Liver (tissue), 9 donors: ENCODE measurements around the gene APRT. TPM values are rescaled to one million over a fixed set of nuclear protein-coding genes. Genes with fewer than 3 reads are reported as not detected.

Experiments used
- DNase-seq: peaks from one replicate; pipeline ENCODE4 v3.0.0-alpha.2; 2017; ENCODE audit warnings: low spot score
- H3K27ac ChIP-seq, 2 donors: one replicate each; pipeline ENCODE4 v1.7.0; 2013; ENCODE audit warnings: inconsistent platforms in 2 of 2, low read length in 2 of 2, control low read depth in 1 of 2, low read depth in 1 of 2, mild to moderate bottlenecking in 1 of 2
- H3K27me3 ChIP-seq, 4 donors: one replicate each; pipeline versions ENCODE4 v1.6.1 to v1.7.0; 2013; ENCODE audit warnings: low read length in 3 of 4, inconsistent platforms in 1 of 4, mild to moderate bottlenecking in 1 of 4, moderate library complexity in 1 of 4; ENCODE audit not compliant: control insufficient read depth in 4 of 4, insufficient read depth in 4 of 4
- H3K36me3 ChIP-seq, 4 donors: one replicate each; pipeline versions ENCODE4 v1.6.1 to v1.7.0; 2013; ENCODE audit warnings: low read length in 3 of 4, mild to moderate bottlenecking in 3 of 4, low read depth in 1 of 4, moderate library complexity in 1 of 4; ENCODE audit not compliant: control insufficient read depth in 4 of 4, insufficient read depth in 3 of 4
- H3K4me1 ChIP-seq, 4 donors: one replicate each; pipeline versions ENCODE4 v1.6.1 to v1.7.0; 2013; ENCODE audit warnings: low read length in 3 of 4, mild to moderate bottlenecking in 3 of 4, moderate library complexity in 1 of 4; ENCODE audit not compliant: control insufficient read depth in 4 of 4, insufficient read depth in 4 of 4
- H3K4me3 ChIP-seq, 3 donors: one replicate each; pipeline versions ENCODE4 v1.6.1 to v1.7.0; 2013; ENCODE audit warnings: low read length in 3 of 3, control low read depth in 1 of 3, low read depth in 1 of 3, mild to moderate bottlenecking in 1 of 3
- H3K9ac ChIP-seq, 2 donors: one replicate each; pipeline ENCODE4 v1.7.0; 2013; ENCODE audit warnings: low read length in 2 of 2, mild to moderate bottlenecking in 2 of 2, moderate library complexity in 2 of 2, control low read depth in 1 of 2, low read depth in 1 of 2
- H3K9me3 ChIP-seq, 4 donors: one replicate each; pipeline versions ENCODE4 v1.6.1 to v1.7.0; 2013; ENCODE audit warnings: low read length in 3 of 4; ENCODE audit not compliant: control insufficient read depth in 4 of 4
- EGR1 ChIP-seq, 2 donors: IDR thresholded peaks; 2 replicates each; pipeline ENCODE4 v1.6.1; 2016 to 2018; ENCODE audit warnings: antibody characterized with exemption in 2 of 2, low read depth in 2 of 2
- FOXA2 ChIP-seq: IDR thresholded peaks from 2 replicates; pipeline ENCODE4 v1.6.1; 2016; ENCODE audit warnings: antibody characterized with exemption
- GABPA ChIP-seq, 2 donors: IDR thresholded peaks in 1 of 2; conservative IDR thresholded peaks in 1 of 2; 2 replicates each; pipeline ENCODE4 v1.6.1; 2016; ENCODE audit warnings: antibody characterized with exemption in 2 of 2, mild to moderate bottlenecking in 1 of 2, moderate library complexity in 1 of 2
- HNF4A ChIP-seq, 2 donors: conservative IDR thresholded peaks; 2 replicates each; pipeline ENCODE4 v1.6.1; 2016; ENCODE audit warnings: antibody characterized with exemption in 2 of 2, mild to moderate bottlenecking in 2 of 2
- HNF4G ChIP-seq: IDR thresholded peaks from 2 replicates; pipeline ENCODE4 v1.6.1; 2016; ENCODE audit warnings: antibody characterized with exemption
- JUND ChIP-seq, 2 donors: IDR thresholded peaks; 2 replicates each; pipeline ENCODE4 v1.6.1; 2016; ENCODE audit warnings: antibody characterized with exemption in 2 of 2
- NR2F2 ChIP-seq: IDR thresholded peaks from 2 replicates; pipeline ENCODE4 v1.6.1; 2016; ENCODE audit warnings: antibody characterized with exemption
- RAD21 ChIP-seq, 2 donors: IDR thresholded peaks; 2 replicates each; pipeline ENCODE4 v1.6.1; 2016; ENCODE audit warnings: antibody characterized with exemption in 2 of 2, mild to moderate bottlenecking in 2 of 2
- YY1 ChIP-seq: IDR thresholded peaks from 2 replicates; pipeline ENCODE4 v1.6.1; 2016; ENCODE audit warnings: antibody characterized with exemption, mild to moderate bottlenecking
- ZBTB33 ChIP-seq: IDR thresholded peaks from 2 replicates; pipeline ENCODE4 v1.6.1; 2016; ENCODE audit warnings: antibody characterized with exemption
- WGBS: extraction: QIAGEN DNeasy Blood & Tissue Kit; methylation state at CpG from one replicate; pipeline ENCODE4 v1.1.7; 2013; 5-methylcytosine and 5-hydroxymethylcytosine counted together
- polyA plus RNA-seq, 2 donors: library from polyadenylated mRNA; stranded (reverse) in 1 of 2; unstranded in 1 of 2; fragments of 200-250 nt in 1 of 2; fragments of >200 nt in 1 of 2; fragmentation: Nextera tagmentation in 1 of 2; extraction: Ambion mirVana in 1 of 2; gene quantifications; one replicate each; pipeline versions ENCODE4 v1.2.1 to v1.2.3, GENCODE V29; 2013 to 2015
- total RNA-seq, 2 donors: library from RNA; depleted of rRNA; stranded (reverse); fragments of >200 nt; gene quantifications; one replicate each; pipeline ENCODE4 v1.2.3, GENCODE V29; 2014
- TF ChIP-seq, protein P1 (sequence below): IDR thresholded peaks from 2 replicates; pipeline ENCODE4 v1.6.1; 2016; ENCODE audit warnings: antibody characterized with exemption, mild to moderate bottlenecking
- TF ChIP-seq, protein P2 (sequence below): fragments of 150-350 bp; IDR thresholded peaks from 2 replicates; pipeline ENCODE4 v1.5.1; 2017; ENCODE audit warnings: improper control_type of control experiment, low read depth, low read length; ENCODE audit not compliant: missing input control
- TF ChIP-seq, protein P3 (sequence below): IDR thresholded peaks from 2 replicates; pipeline ENCODE4 v1.6.1; 2016; ENCODE audit warnings: antibody characterized with exemption
- donor health status: healthy.
- donor health status: healthy.
- donor health status: healthy.
- donor health status: healthy.
- donor health status: healthy.

Gene APRT
- total and polyA plus RNA-seq, 4 donors: 27.9 to 160 (median 94.4) TPM

- TF ChIP-seq, protein P1, sequence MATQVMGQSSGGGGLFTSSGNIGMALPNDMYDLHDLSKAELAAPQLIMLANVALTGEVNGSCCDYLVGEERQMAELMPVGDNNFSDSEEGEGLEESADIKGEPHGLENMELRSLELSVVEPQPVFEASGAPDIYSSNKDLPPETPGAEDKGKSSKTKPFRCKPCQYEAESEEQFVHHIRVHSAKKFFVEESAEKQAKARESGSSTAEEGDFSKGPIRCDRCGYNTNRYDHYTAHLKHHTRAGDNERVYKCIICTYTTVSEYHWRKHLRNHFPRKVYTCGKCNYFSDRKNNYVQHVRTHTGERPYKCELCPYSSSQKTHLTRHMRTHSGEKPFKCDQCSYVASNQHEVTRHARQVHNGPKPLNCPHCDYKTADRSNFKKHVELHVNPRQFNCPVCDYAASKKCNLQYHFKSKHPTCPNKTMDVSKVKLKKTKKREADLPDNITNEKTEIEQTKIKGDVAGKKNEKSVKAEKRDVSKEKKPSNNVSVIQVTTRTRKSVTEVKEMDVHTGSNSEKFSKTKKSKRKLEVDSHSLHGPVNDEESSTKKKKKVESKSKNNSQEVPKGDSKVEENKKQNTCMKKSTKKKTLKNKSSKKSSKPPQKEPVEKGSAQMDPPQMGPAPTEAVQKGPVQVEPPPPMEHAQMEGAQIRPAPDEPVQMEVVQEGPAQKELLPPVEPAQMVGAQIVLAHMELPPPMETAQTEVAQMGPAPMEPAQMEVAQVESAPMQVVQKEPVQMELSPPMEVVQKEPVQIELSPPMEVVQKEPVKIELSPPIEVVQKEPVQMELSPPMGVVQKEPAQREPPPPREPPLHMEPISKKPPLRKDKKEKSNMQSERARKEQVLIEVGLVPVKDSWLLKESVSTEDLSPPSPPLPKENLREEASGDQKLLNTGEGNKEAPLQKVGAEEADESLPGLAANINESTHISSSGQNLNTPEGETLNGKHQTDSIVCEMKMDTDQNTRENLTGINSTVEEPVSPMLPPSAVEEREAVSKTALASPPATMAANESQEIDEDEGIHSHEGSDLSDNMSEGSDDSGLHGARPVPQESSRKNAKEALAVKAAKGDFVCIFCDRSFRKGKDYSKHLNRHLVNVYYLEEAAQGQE: no peak
- TF ChIP-seq HNF4A (conservative IDR thresholded peaks at IDR 0.05) (no peak), JUND (IDR thresholded peaks at IDR 0.05) (no peak), HNF4G (no peak), GABPA (IDR thresholded peaks at IDR 0.05 in 1 of 2, conservative IDR thresholded peaks at IDR 0.05 in 1 of 2) (no peak), YY1 (no peak), NR2F2 (no peak), ZBTB33 (no peak), FOXA2 (no peak), EGR1 (IDR thresholded peaks at IDR 0.05; ENCODE audit: low read depth in 2 of 2) (no peak)
- TF ChIP-seq, protein P2, sequence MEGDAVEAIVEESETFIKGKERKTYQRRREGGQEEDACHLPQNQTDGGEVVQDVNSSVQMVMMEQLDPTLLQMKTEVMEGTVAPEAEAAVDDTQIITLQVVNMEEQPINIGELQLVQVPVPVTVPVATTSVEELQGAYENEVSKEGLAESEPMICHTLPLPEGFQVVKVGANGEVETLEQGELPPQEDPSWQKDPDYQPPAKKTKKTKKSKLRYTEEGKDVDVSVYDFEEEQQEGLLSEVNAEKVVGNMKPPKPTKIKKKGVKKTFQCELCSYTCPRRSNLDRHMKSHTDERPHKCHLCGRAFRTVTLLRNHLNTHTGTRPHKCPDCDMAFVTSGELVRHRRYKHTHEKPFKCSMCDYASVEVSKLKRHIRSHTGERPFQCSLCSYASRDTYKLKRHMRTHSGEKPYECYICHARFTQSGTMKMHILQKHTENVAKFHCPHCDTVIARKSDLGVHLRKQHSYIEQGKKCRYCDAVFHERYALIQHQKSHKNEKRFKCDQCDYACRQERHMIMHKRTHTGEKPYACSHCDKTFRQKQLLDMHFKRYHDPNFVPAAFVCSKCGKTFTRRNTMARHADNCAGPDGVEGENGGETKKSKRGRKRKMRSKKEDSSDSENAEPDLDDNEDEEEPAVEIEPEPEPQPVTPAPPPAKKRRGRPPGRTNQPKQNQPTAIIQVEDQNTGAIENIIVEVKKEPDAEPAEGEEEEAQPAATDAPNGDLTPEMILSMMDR: no peak
- TF ChIP-seq, protein P3, sequence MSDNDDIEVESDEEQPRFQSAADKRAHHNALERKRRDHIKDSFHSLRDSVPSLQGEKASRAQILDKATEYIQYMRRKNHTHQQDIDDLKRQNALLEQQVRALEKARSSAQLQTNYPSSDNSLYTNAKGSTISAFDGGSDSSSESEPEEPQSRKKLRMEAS: no peak
- H3K27ac ChIP-seq: no peak overlapping the region
- H3K36me3 ChIP-seq: peaks cover 0 to 31% (median 6%) of the 10 kb centered on the region in 4 donors
- DNase-seq: no peak
- WGBS: 92% methylated on average over 24 of the region's 24 CpGs
- no peak overlapping the region for H3K9ac ChIP-seq
- H3K4me1 ChIP-seq: no peaks in the 10 kb centered on the region
- no peak overlapping the region for H3K4me3 ChIP-seq
- H3K9me3 ChIP-seq: no peaks in the 10 kb centered on the region
- H3K27me3 ChIP-seq: no peaks in the 10 kb centered on the region
These were observed 28.2 kb upstream of the APRT start for GRCh38 chr16:88839745-88840599.

- no peak overlapping the region for H3K4me3 ChIP-seq
- no peaks in the 10 kb centered on the region for H3K9me3 ChIP-seq
- H3K9ac ChIP-seq: no peak overlapping the region
- no peak for DNase-seq
- WGBS: 94% methylated on average over 39 of the region's 39 CpGs
- no peaks in the 10 kb centered on the region for H3K27me3 ChIP-seq
- no peaks in the 10 kb centered on the region for H3K4me1 ChIP-seq
- H3K27ac ChIP-seq: no peak overlapping the region
- H3K36me3 ChIP-seq: peaks cover 0 to 33% (median 6%) of the 10 kb centered on the region in 4 donors
- TF ChIP-seq HNF4A (conservative IDR thresholded peaks at IDR 0.05): no peak
- TF ChIP-seq, protein P1: no peak
- TF ChIP-seq JUND (IDR thresholded peaks at IDR 0.05): no peak
- TF ChIP-seq, protein P3: no peak
- TF ChIP-seq RAD21 (IDR thresholded peaks at IDR 0.05): no peak
These were observed 27.4 kb upstream of the APRT start for GRCh38 chr16:88839026-88839529.
